NCI-H1092 (cell line): ENCODE measurements around the gene NUSAP1.
"Not testable (repeated sequence)": the region's sequence is repeated elsewhere in the genome, so short reads cannot be mapped to it uniquely, and the experiment has no call there.

Experiments
- DNase-seq: peaks from one replicate; lab custom pipeline; 2025; lab: John Stamatoyannopoulos, UW

Gene NUSAP1

DNA sequence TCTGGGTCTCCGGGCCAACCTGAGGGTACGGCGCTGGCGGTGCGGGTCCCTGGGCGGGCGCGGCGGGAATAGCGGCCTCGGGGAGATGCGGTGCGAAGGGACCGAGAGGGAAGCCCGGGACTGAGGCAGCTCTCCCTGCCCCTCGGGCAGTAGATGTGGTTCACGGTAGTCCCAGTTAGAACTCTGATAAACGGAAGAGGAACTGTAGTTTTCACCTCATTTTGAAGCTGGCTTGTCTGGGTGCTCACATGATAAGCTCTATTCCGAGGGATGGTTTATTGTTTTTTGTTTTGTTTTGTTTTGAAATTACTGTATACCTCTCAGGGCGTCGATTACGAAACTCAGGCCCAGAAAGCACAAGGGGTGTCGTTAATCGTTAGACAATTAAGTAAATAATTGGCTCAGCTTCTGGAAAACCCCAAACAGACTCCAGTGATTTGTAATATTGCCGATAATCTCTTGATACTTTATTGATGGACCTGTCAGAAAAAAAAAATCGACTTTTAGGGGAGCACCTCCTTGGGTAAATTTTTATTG, 413 bp downstream of the NUSAP1 start:
- no peak for DNase-seq

GRCh38 chr15:41334293-41335120, 1.8 kb downstream of the NUSAP1 start:
- no peak for DNase-seq

DNA sequence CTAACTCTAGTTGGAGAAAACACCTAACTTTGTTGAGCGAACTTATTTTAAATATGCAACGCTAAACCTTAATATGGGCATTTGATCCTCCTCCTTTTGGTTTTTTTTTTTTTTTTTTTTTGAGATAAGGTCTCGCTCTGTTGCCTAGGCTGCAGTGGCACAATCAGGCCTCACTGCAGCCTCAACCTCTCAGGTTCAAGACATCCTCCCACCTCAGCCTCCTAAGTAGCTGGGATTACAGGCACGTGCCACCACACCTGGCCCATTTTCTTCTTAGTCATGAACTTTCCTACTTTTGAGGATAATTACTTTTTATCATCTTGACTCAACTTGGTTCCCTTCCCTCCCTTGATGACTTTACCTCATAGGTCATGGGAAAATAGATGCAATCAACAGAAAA, 3.9 kb downstream of the NUSAP1 start:
- DNase-seq = no peak

- no peak for DNase-seq
These were observed 4.4 kb downstream of the NUSAP1 start for GRCh38 chr15:41337047-41337446.

- DNase-seq = no peak
These were observed 5.2 kb downstream of the NUSAP1 start for GRCh38 chr15:41337631-41338522.

DNA sequence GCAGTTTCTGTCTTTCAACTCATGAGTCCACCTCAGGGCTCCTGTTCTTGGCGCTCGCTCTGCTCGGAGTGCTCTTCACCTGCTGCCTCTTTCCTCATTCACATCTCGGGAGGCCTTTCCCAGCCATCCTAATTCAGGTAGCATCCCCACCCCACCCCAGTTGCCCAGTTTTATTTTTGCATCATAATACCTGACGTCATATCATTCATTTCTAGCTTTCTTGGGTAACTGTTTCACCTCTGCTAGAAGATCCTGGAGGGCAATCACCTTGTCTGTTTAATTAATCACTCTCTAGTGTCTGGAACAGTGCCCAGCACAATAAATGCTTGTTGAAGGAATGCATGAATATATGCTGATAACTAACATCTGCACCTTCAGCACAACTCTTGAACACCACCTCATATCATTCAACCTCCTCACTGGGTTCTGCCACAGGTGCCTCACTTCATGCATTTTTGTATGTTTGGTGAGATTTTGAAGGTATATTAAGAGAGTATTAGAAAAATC, 7.6 kb downstream of the NUSAP1 start:
- no peak for DNase-seq

DNA sequence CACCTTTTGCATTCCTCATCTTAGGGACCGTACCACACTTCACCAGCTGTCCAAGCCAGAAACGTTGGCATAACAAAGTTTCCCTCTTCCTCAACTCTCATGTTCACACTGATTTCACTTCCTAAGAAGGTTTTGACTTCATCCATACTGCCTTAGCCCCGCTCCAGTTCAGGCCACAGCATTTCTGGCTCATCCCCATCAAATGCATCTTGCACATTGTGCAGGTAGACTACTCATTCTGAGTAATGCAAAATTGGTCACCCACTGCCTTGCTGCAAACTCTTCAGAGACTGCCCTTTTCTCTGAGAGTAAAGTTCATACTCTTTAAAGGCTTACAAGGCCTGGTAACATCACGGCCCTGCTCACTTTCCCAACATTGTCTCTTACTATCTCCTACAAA, 8.8 kb downstream of the NUSAP1 start:
- no peak for DNase-seq

- no peak for DNase-seq
These were observed 14.6 kb downstream of the NUSAP1 start for GRCh38 chr15:41347236-41347635.

GRCh38 chr15:41350057-41350717, 17.5 kb downstream of the NUSAP1 start:
- no peak for DNase-seq

DNA sequence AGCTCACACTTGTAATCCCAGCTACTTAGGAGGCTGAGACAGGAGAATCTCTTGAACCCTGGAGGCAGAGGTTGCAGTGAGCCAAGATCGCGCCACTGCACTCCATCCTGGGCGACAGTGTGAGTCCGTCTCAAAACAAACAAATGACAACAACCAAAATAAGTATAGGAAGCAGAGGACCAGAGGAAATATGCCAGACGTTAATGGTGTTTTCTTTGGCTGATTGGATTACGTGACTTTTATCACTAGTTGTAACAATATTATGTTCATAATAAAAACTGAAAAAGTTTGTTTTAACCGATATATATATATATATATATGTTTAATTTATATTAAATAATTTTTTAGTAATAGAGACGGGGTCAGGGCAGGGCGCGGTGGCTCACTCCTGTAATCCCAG, 21.7 kb downstream of the NUSAP1 start:
- DNase-seq = no peak

DNA sequence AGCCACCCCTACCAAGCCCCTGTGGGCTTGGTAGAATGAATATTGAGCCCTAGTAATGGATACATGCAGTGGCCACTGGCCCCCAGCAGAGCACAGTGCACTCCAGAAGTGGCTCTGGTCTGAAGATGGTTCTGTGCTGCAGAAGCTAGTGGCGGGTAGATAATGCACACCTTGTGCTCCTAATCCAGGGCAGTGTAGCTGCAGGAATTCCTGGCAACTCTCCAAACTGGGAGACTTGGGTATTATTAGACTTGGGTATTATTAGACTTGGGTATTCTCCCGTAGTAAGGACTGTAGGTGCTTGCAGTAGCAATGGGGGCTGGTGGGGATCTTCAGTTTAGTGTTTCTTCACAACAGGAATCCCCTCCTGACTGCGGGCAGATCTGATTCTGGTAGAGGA, 34.7 kb downstream of the NUSAP1 start:
- no peak for DNase-seq

DNA sequence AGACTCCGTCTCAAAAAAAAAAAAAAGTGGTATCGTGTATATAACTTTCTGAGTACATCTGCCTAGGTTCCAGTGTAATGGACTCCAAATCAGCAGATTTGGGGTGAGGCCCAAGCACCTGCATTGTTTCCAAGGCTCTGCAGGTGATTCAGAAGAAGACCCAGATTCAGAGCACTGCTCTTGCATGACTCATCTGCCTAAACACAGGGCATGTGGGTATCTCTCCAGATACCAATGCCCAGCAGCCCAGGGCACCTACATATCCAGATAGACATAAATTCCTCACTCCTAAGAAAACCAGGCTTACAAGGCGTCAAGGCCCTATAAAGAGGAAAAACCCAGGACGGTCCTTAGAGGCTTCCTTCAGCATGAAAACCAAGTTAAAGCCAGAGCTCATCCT, 45.3 kb downstream of the NUSAP1 start:
- no peak for DNase-seq

DNA sequence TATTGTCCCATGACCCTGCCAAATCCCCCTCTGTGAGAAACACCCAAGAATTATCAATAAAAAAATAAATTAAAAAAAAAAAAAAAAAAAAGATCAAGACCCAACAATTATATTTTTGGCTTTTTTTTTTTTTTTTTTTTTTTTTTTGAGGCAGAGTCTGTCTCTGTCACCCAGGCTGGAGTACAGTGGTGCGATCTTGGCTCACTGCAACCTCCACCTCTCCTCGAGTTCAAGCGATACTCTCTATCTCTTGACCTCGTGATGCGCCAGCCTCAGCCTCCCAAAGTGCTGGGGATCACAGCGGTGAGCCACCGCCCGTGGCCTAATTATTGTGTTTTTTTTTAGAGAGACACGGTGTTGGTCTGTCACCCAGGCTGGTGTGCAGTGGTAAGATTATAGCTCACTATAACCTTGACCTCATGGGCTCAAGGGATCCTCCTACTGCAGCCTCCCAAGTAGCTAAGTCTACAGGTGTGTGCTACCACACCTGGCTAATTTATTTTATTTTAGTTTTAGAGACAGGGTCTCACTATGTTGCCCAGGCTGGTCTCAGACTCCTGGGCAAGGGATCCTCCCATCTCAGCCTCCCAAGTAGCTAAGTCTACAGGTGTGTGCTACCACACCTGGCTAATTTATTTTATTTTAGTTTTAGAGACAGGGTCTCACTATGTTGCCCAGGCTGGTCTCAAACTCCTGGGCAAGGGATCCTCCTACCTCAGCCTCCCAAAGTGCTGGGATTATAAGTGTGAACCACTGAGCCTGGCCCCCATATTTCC, 51.5 kb downstream of the NUSAP1 start:
- DNase-seq = not testable (repeated sequence)

GRCh38 chr15:41387646-41388045, 55.0 kb downstream of the NUSAP1 start:
- DNase-seq = no peak

GRCh38 chr15:41392659-41393058, 60.0 kb downstream of the NUSAP1 start:
- DNase-seq = no peak

DNA sequence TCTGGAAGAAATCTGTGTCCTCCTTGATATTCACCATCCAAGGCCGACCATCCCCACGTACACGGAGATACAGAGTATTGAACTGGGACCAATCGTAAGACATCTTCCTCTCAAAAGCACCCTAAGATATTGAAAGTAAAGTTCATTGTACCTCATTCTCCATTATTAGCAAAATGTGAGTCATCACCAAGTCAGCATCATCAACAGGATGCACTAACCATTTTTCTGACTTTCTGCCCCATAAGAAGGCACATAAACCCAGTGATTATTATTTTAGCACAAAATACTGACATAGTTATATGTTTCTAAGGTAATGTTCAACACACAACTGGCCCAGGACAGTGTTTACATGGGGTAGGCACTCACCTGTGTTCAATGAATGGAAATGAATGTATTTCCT, 62.2 kb downstream of the NUSAP1 start:
- DNase-seq = no peak

DNA sequence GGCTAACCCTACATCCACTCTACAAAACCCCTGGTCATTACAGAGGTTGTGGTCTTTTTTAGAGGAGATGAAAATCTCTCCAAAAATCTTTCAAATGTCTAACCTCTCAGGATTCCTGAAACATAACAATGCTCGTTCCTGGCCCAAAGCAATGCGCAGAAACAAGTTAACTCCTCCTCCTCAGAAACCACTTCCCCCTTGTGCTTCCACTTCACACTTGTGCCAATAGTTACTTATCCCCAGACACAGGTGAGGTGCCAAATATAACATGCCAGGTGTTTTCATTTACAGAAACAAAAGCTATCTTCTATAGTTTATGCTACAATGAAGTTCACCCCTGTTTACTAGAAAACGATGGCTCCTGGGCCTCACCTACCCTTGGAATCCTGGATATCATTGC, 63.4 kb downstream of the NUSAP1 start:
- no peak for DNase-seq

DNA sequence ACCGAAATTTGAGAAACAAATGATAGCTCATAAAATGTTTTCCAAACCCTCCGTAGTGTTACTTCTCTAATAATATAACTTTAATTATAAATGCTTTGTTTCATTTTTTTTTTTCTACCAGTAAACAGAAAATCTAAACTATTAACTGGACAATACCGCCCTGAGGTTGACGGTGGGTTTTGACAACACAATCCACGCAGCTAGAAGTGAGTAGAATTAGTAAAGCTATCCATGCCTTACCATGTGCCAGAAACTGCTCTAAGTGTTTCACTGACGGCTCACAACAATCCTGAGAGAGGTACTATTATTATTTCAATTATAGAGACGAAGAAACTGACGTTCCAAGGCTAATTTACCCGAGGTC, 69.2 kb downstream of the NUSAP1 start:
- DNase-seq = no peak

- no peak for DNase-seq
These were observed 74.7 kb downstream of the NUSAP1 start for GRCh38 chr15:41407341-41407740.

DNA sequence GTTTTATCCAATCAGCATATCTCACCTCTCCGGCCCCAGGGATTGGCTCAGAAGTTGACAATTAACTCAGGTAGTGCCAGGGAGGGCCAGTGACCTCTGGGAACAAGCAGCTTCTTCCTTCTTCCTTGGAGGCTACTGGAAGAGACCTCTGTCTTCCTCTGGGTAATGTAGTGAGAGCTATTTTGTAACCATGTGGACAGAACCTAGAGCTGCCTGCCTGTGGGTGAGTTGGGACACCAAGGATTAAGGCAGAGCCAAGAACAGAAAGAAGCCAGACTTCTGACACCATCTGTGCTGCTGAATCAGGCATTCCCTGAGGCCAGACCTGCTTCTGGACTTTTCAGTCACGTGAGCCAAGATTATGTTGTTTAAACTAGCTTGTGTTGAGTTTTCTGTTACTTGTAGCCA, 75.6 kb downstream of the NUSAP1 start:
- no peak for DNase-seq

DNA sequence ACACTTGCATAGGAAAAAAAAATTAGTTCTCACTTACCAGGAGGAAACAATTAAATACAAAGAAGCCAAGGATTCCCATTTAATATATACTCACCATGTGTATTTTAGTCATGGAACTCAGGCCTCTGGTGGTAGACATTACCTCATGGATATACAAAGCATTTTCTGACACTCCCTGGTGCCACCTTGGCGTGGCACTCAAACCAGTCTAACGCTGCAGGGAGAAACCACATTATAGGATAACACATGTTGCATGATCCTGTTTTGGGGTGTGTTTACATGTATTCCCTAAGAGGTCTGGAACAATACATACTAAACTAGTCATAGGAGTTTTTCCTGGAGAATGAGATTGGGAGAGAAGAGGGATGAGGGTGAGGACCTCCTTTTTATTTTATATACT, 78.3 kb downstream of the NUSAP1 start:
- no peak for DNase-seq
